CD4-positive, alpha-beta T cell (primary cell): ENCODE results near the gene PKD2L1. TPM values are rescaled to one million over a fixed set of nuclear protein-coding genes. Genes with fewer than 3 reads are reported as not detected.
"Not testable (repeated sequence)": the region's sequence is repeated elsewhere in the genome, so short reads cannot be mapped to it uniquely, and the experiment has no call there.

Source experiments
- ATAC-seq: fragments of 200-7000 bp; cut with Tn5 transposase; one replicate; pipeline ENCODE4 v1.10.0; 2022; ENCODE audit warnings: mild to moderate bottlenecking; ENCODE audit not compliant: poor library complexity
- CTCF ChIA-PET: fragments of 350-600 bp; sonication (Branson Sonifier 250); formaldehyde crosslinking; loops from one replicate; lab custom pipeline; 2021; ENCODE audit warnings: antibody characterized with exemption, inconsistent platforms; lab: Charles Lee
- POLR2A ChIA-PET: fragments of 350-600 bp; sonication (Branson Sonifier 250); formaldehyde crosslinking; loops from one replicate; lab custom pipeline; 2021; ENCODE audit warnings: antibody characterized with exemption, inconsistent platforms; lab: Charles Lee
- DNase-seq, 14 experiments: peaks; one replicate each; pipeline ENCODE4 v3.0.0-alpha.2; 2013 to 2020; ENCODE audit warnings: mixed read lengths in 2 of 14
- H3K27ac ChIP-seq, 2 donors: one replicate each; pipeline versions ENCODE4 v1.5.1 to v1.7.0; 2013; ENCODE audit warnings: low read length in 2 of 2, low read depth in 1 of 2, mild to moderate bottlenecking in 1 of 2
- H3K27me3 ChIP-seq, 2 experiments: 1 replicate in 1 of 2; 2 replicates in 1 of 2; pipeline versions ENCODE4 v1.6.1 to v1.7.0; 2013; ENCODE audit warnings: low read length in 2 of 2, control low read depth in 1 of 2, mild to moderate bottlenecking in 1 of 2, moderate library complexity in 1 of 2; ENCODE audit not compliant: insufficient read depth in 2 of 2, control insufficient read depth in 1 of 2
- H3K36me3 ChIP-seq: one replicate; pipeline ENCODE4 v1.6.1; 2013; ENCODE audit warnings: low read length, control low read depth; ENCODE audit not compliant: insufficient read depth
- H3K4me1 ChIP-seq: one replicate; pipeline ENCODE4 v1.6.1; 2013; ENCODE audit warnings: low read length, control low read depth; ENCODE audit not compliant: insufficient read depth
- H3K4me3 ChIP-seq: one replicate; pipeline ENCODE4 v1.5.1; 2013; ENCODE audit warnings: mild to moderate bottlenecking, low read length, moderate library complexity
- H3K9me3 ChIP-seq, 2 experiments: 1 replicate in 1 of 2; 2 replicates in 1 of 2; pipeline versions ENCODE4 v1.6.1 to v1.7.0; 2013; ENCODE audit warnings: low read length in 2 of 2, mild to moderate bottlenecking in 2 of 2, control low read depth in 1 of 2, moderate library complexity in 1 of 2; ENCODE audit not compliant: control insufficient read depth in 1 of 2, insufficient read depth in 1 of 2
- H3K27ac Mint-ChIP-seq: one replicate; pipeline ENCODE4 v1.8.0; 2020; ENCODE audit warnings: mixed read lengths
- H3K27me3 Mint-ChIP-seq: one replicate; pipeline ENCODE4 v1.8.0; 2021; ENCODE audit warnings: mixed read lengths
- H3K36me3 Mint-ChIP-seq: one replicate; pipeline ENCODE4 v1.8.0; 2021; ENCODE audit warnings: low read depth, mixed read lengths
- H3K4me1 Mint-ChIP-seq: one replicate; pipeline ENCODE4 v1.8.0; 2021; ENCODE audit warnings: low read depth, mixed read lengths
- H3K4me3 Mint-ChIP-seq: one replicate; pipeline ENCODE4 v1.8.0; 2020; ENCODE audit warnings: mild to moderate bottlenecking, mixed read lengths
- H3K9me3 Mint-ChIP-seq: one replicate; pipeline ENCODE4 v1.8.0; 2020; ENCODE audit warnings: mixed read lengths
- CTCF ChIP-seq: fragments of 200-600 bp; IDR thresholded peaks from one replicate; pipeline ENCODE4 v1.8.0; 2022; ENCODE audit warnings: antibody characterized with exemption, mild to moderate bottlenecking
- intact Hi-C, 2 experiments: fragments of 100-400 bp; cut with DNase I in 1 of 2; cut with micrococcal nuclease in 1 of 2; formaldehyde crosslinking; loops; one replicate each; pipeline versions ENCODE4 v1.15.1 to v1.9.0; 2023 to 2025; cut with DNase I, micrococcal nuclease
- total RNA-seq, 174 experiments: library from RNA in 2 of 174; stranded (reverse) in 2 of 174; gene quantifications; one replicate each; pipeline ENCODE4 v1.2.3 and lab custom pipeline; 2021 to 2026

The PKD2L1 gene
- total RNA-seq, 2 experiments from 2014 or later, result not detected

- no peaks in the 10 kb centered on the region for H3K9me3 ChIP-seq
These were observed 23.2 kb downstream of the PKD2L1 start for GRCh38 chr10:100306861-100307260.

GRCh38 chr10:100304414-100304813 lies 25.6 kb downstream of the PKD2L1 start:
- Histone ChIP-seq H3K27me3 (peaks cover 4 to 21% of the 10 kb centered on the region in 2 experiments), H3K27ac (no peak overlapping the region), H3K36me3 (no peaks in the 10 kb centered on the region), H3K9me3 (no peaks in the 10 kb centered on the region), H3K4me1 (no peaks in the 10 kb centered on the region), H3K4me3 (no peak overlapping the region)
- ChIA-PET CTCF (no interaction called here), POLR2A (no interaction called here)
- H3K4me3 Mint-ChIP-seq, result no peak overlapping the region
- no peak overlapping the region for H3K27ac Mint-ChIP-seq
- peaks cover 75% of the 10 kb centered on the region for H3K27me3 Mint-ChIP-seq
- no peaks in the 10 kb centered on the region for H3K36me3 Mint-ChIP-seq
- DNase-seq, result no peak
- no peaks in the 10 kb centered on the region for H3K9me3 Mint-ChIP-seq
- intact Hi-C loops, result no loop called here
- no peak for ATAC-seq
- H3K4me1 Mint-ChIP-seq, result no peaks in the 10 kb centered on the region
- no peak for TF ChIP-seq CTCF

More at GRCh38 chr10:100306861-100307260, 23.2 kb downstream of the PKD2L1 start:
- Histone ChIP-seq H3K4me3 (no peak overlapping the region), H3K27me3 (peaks cover 4 to 26% of the 10 kb centered on the region in 2 experiments), H3K4me1 (no peaks in the 10 kb centered on the region), H3K36me3 (no peaks in the 10 kb centered on the region), H3K27ac (no peak overlapping the region)
- no peak overlapping the region for H3K27ac Mint-ChIP-seq
- H3K4me1 Mint-ChIP-seq, result no peaks in the 10 kb centered on the region
- ChIA-PET CTCF (no interaction called here), POLR2A (no interaction called here)
- H3K4me3 Mint-ChIP-seq, result no peak overlapping the region
- H3K36me3 Mint-ChIP-seq, result no peaks in the 10 kb centered on the region
- H3K9me3 Mint-ChIP-seq, result no peaks in the 10 kb centered on the region
- intact Hi-C loops, result no loop called here
- no peak for DNase-seq
- ATAC-seq, result no peak
- peaks cover 76% of the 10 kb centered on the region for H3K27me3 Mint-ChIP-seq
- no peak for TF ChIP-seq CTCF

GRCh38 chr10:100303724-100304319 lies 26.2 kb downstream of the PKD2L1 start:
- Histone ChIP-seq H3K27ac (no peak overlapping the region), H3K9me3 (no peaks in the 10 kb centered on the region), H3K4me3 (no peak overlapping the region), H3K4me1 (no peaks in the 10 kb centered on the region), H3K36me3 (no peaks in the 10 kb centered on the region), H3K27me3 (peaks cover 4 to 21% of the 10 kb centered on the region in 2 experiments)
- peak in 1 of 14 experiments; percentile 17 for DNase-seq
- ChIA-PET POLR2A (no interaction called here), CTCF (interaction anchor here (0.6 to 1.5 kb wide), 2 partner anchors 28 to 91 kb away, joined by 3 read pairs; no protein-coding TSS in a partner anchor)
- no peaks in the 10 kb centered on the region for H3K9me3 Mint-ChIP-seq
- H3K4me1 Mint-ChIP-seq, result no peaks in the 10 kb centered on the region
- H3K36me3 Mint-ChIP-seq, result no peaks in the 10 kb centered on the region
- no peak for ATAC-seq
- peak; percentile 42 for TF ChIP-seq CTCF
- no peak overlapping the region for H3K27ac Mint-ChIP-seq
- no peak overlapping the region for H3K4me3 Mint-ChIP-seq
- peaks cover 77% of the 10 kb centered on the region for H3K27me3 Mint-ChIP-seq
- intact Hi-C loops, result no loop called here

- POLR2A ChIA-PET, H3K36me3 ChIP-seq, H3K27ac ChIP-seq, H3K9me3 ChIP-seq, DNase-seq, H3K4me3 ChIP-seq, H3K27ac Mint-ChIP-seq, CTCF ChIA-PET, H3K36me3 Mint-ChIP-seq, H3K4me1 Mint-ChIP-seq, intact Hi-C loops, H3K9me3 Mint-ChIP-seq, H3K4me3 Mint-ChIP-seq, H3K4me1 ChIP-seq, ATAC-seq: not testable (repeated sequence)
- H3K27me3 Mint-ChIP-seq, result peaks cover 69% of the 10 kb centered on the region
- H3K27me3 ChIP-seq, result peaks cover 6 to 23% of the 10 kb centered on the region in 2 experiments
These were observed 28.9 kb downstream of the PKD2L1 start for GRCh38 chr10:100301123-100301522.
